IPS-NIHi7 (cell line): ENCODE data around the gene RNF128.
A peak's percentile ranks its signal among the peaks of the same experiment; 100 is the strongest.
"Not testable (repeated sequence)": the region's sequence is repeated elsewhere in the genome, so short reads cannot be mapped to it uniquely, and the experiment has no call there.

Experiments
- DNase-seq: peaks from one replicate; pipeline ENCODE4 v3.0.0; 2012; ENCODE audit warnings: mixed read lengths; ENCODE audit errors: extremely low spot score

The RNF128 gene

GRCh38 chrX:106748377-106748776, 21.9 kb downstream of the RNF128 start:
- no peak for DNase-seq

- DNase-seq = no peak
Observed at GRCh38 chrX:106751407-106751806, 24.9 kb downstream of the RNF128 start.

GRCh38 chrX:106752101-106752678, 25.7 kb downstream of the RNF128 start:
- no peak for DNase-seq

DNA sequence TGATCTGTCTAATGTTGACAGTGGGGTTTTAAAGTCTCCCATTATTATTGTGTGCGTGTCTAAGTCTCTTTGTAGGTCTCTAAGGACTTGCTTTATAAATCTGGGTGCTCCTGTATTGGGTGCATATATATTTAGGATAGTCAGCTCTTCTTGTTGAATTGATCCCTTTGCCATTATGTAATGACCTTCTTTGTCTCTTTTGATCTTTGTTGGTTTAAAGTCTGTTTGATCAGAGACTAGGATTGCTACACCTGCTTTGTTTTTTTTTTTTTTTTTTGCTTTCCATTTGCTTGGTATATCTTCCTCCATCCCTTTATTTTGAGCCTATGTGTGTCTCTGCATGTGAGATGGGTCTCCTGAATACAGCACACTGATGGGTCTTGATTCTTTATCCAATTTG, 42.8 kb downstream of the RNF128 start:
- DNase-seq = not testable (repeated sequence)

DNA sequence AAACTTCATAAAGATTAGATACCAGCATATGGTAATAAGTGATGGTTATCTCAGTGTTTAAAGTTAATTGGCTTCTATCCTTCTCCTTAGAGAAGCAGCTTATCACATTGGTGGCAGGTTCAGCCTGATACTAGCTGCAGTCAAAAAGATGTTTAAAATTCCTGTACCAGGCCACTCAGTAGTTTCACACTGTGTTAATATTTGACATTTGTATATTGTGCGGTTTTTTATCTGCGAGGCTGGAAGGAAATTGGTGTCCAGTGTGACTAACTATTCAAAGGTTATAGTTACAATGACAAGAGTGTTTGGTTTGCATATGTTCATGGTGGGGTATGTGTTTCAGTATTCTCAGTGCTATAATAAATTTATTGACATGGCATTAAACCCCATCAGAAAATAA, 48.5 kb downstream of the RNF128 start:
- no peak for DNase-seq

- no peak for DNase-seq
Observed at GRCh38 chrX:106780264-106780663, 53.8 kb downstream of the RNF128 start.

DNA sequence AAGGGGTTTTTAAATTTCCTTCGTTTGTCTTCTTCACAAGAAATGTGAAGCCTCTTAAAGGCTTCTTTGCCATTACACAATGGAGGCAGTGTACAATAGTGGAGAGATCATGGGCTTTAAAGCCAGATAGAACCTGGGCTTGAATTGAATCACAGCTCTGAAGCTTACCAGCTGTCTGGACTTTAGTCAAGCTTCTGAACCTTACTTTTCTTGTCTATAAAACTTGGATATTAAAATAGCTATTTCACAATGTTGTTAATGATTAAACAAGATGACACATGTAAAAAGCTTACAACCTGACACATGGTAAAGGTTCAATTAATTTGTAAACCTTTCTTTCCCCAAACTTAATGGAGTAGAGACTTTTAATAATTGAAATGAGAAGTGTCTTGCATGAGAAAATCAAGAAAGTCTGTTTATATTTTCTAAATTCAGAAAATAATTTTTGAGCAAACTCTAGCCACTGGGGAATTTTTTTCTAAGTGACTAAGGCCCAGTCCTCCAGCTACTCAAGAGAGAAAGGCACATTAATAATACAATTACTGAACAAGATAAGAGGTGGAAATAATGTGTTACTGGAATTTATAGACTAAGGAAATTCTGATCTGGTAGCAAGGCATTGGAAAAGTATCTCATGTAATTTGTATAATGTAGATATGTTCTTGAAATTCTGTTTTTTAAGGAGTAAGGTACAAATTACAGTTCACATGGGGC, 54.3 kb downstream of the RNF128 start:
- no peak for DNase-seq

- peak; percentile 20 for DNase-seq
Observed at GRCh38 chrX:106783716-106784115, 57.2 kb downstream of the RNF128 start.

GRCh38 chrX:106791495-106791894, 65.0 kb downstream of the RNF128 start:
- no peak for DNase-seq

DNA sequence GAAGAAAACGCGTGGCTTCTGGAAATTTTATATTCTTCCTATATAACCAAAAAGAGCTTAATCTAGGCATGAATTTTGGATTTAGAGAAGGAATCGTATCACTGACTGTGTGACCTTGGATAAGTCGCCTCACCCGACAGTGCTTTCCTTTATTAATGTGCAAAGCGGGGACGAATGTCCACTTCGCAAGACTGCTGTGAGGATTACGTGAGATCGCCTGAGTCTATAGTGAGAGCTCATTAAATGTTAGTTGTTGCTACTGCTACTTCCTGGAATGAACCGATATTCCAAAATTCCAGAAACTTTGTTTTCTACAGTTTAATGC, 75.5 kb downstream of the RNF128 start:
- DNase-seq = peak; percentile 12

DNA sequence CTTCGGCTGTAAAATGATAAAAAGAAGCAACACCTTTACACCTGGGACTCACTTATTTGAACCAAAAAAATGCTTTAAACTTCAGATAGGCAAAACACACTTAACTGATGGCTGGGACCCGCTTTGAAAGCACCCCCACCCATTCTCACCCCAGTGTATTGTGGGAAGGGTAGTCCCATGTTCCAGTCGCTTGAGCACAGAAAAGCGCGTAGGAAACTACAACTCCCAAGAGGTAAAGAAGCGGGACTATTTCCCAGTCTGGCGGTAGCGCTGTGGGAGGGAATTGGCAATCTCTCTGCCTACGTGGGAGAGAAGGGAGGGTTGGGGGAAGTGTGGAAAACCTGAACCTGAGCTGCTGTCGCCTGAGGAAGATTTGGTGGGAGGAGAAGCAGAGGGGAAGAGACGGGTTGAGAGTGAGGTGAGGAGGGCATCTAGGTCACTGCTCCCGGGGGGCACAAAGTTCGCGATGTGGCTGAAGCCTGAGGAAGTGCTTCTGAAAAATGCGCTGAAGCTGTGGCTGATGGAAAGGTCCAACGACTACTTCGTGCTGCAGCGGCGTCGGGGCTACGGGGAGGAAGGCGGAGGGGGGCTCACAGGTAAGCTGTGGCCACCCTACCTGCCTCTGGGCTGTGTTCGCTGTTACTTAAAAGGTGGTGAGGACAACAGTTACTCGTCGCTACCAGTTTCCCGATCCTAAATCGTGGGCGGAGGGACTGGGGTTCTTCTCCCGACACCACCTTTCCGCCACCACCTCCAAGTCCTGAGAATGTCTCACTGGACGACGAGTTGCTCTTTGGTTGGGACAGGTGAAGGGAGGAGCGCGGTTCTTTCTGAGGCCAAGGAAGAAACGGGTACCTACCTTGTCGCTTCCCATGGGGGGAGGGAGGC, 76.1 kb downstream of the RNF128 start, which contains the start of gene TBC1D8B:
TBC1D8B (plus strand) TSS at position 286 of the 888 bp plus-strand sequence; CDS start at position 467, 181 bp downstream.
- DNase-seq = peak; percentile 89

- DNase-seq = no peak
Observed at GRCh38 chrX:106811131-106811910, 84.8 kb downstream of the RNF128 start.

GRCh38 chrX:106812930-106813329, 86.4 kb downstream of the RNF128 start:
- not testable (repeated sequence) for DNase-seq

DNA sequence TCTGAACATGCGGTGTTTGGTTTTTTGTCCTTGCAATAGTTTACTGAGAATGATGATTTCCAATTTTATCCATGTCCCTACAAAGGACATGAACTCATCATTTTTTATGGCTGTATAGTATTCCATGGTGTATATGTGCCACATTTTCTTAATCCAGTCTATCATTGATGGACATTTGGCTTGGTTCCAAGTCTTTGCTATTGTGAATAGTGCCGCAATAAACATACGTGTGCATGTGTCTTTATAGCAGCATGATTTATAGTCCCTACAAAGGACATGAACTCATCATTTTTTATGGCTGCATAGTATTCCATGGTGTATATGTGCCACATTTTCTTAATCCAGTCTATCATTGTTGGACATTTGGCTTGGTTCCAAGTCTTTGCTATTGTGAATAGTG, 87.6 kb downstream of the RNF128 start:
- DNase-seq = not testable (repeated sequence)
